K562 (cell line): Measurements from ENCODE around the gene STIM1. TPM values are rescaled to one million over a fixed set of nuclear protein-coding genes. Genes with fewer than 3 reads are reported as not detected.

Source experiments
- ATAC-seq: fragments of 200-7000 bp; cut with Tn5 transposase; 3 replicates; pipeline ENCODE4 v1.9.1; 2020; ENCODE audit warnings: moderate library complexity
- BruUV-seq: library from RNA; stranded (reverse); fragments of 400-500 nt; replicated peaks from 2 replicates; lab custom pipeline; 2021; lab: Mats Ljungman, UMichigan
- CTCF ChIA-PET: fragments of 300-600 bp; formaldehyde crosslinking; extraction: SDS; loops from one replicate; lab custom pipeline; 2021; ENCODE audit warnings: low intra/inter-chr PET ratio; lab: Yijun Ruan, JAX
- POLR2A ChIA-PET: fragments of 300-600, 350-650 bp; sonication (Branson Sonifier 250); formaldehyde crosslinking; extraction: SDS; loops from one replicate; lab custom pipeline; 2021; ENCODE audit warnings: antibody characterized with exemption, inconsistent platforms; lab: Yijun Ruan, JAX
- DNase-seq, 4 experiments: peaks; one replicate each; pipeline versions ENCODE4 v3.0.0 to v3.0.0-alpha.2; 2011 to 2018; ENCODE audit warnings: low spot score in 3 of 4, mixed read lengths in 3 of 4; ENCODE audit errors: extremely low read depth in 1 of 4
- FAIRE-seq: peaks from 2 replicates; lab custom pipeline; 2011; peaks lifted over from hg19 to GRCh38; lab: Jason Lieb, UNC
- H2AFZ ChIP-seq: 2 replicates; pipeline ENCODE4 v1.6.0; 2011; ENCODE audit warnings: low read depth, low read length, control low read depth, inconsistent platforms
- H3K27ac ChIP-seq: fragments of 200-600 bp; 3 replicates; pipeline ENCODE4 v1.8.0; 2011; ENCODE audit warnings: low read depth, mild to moderate bottlenecking, control low read depth, inconsistent platforms, low read length, moderate library complexity, mixed read lengths; ENCODE audit errors: extremely low read depth
- H3K27me3 ChIP-seq, 2 experiments: fragments of 300-600 bp in 1 of 2; 2 replicates in 1 of 2; 3 replicates in 1 of 2; pipeline versions ENCODE4 v1.6.0 to v1.8.0; 2011; ENCODE audit warnings: inconsistent platforms in 2 of 2, low read length in 2 of 2, mild to moderate bottlenecking in 1 of 2, mixed read lengths in 1 of 2, moderate library complexity in 1 of 2; ENCODE audit not compliant: control insufficient read depth in 2 of 2, insufficient read depth in 2 of 2
- H3K36me3 ChIP-seq: fragments of 300-600 bp; 3 replicates; pipeline ENCODE4 v1.8.0; 2011; ENCODE audit warnings: mild to moderate bottlenecking, low read length, inconsistent platforms; ENCODE audit not compliant: control insufficient read depth, insufficient read depth
- H3K4me1 ChIP-seq, 2 experiments: fragments of 200-600 bp in 1 of 2; replicated peaks in 1 of 2; 2 replicates in 1 of 2; 3 replicates in 1 of 2; pipeline versions ENCODE4 v1.5.1 to v1.8.0; 2011; ENCODE audit warnings: inconsistent platforms in 2 of 2, low read length in 2 of 2, mild to moderate bottlenecking in 1 of 2, mixed read lengths in 1 of 2, moderate library complexity in 1 of 2; ENCODE audit not compliant: control insufficient read depth in 2 of 2, insufficient read depth in 2 of 2
- H3K4me2 ChIP-seq: 2 replicates; pipeline ENCODE4 v1.6.1; 2011; ENCODE audit warnings: low read length, control low read depth, inconsistent platforms, mixed read lengths; ENCODE audit not compliant: insufficient read depth
- H3K4me3 ChIP-seq: fragments of 200-600 bp; sonication (generic), shearing (Covaris generic); 2 replicates; pipeline ENCODE4 v1.5.1; 2016; ENCODE audit warnings: control low read depth, inconsistent platforms
- H3K79me2 ChIP-seq: fragments of 200-600 bp; 3 replicates; pipeline ENCODE4 v1.8.0; 2011; ENCODE audit warnings: low read length, inconsistent platforms; ENCODE audit not compliant: control insufficient read depth, insufficient read depth
- H3K9ac ChIP-seq, 2 experiments: 2 replicates each; pipeline versions ENCODE4 v1.6.0 to v1.6.1; 2011; ENCODE audit warnings: low read depth in 2 of 2, low read length in 2 of 2, control low read depth in 1 of 2, inconsistent platforms in 1 of 2, mild to moderate bottlenecking in 1 of 2, mixed read lengths in 1 of 2; ENCODE audit not compliant: insufficient read depth in 1 of 2
- H3K9me1 ChIP-seq: one replicate; pipeline ENCODE4 v1.6.0; 2011; ENCODE audit warnings: inconsistent platforms, mild to moderate bottlenecking, low read length, moderate library complexity; ENCODE audit not compliant: control insufficient read depth, insufficient read depth
- H3K9me3 ChIP-seq: replicated peaks from 2 replicates; pipeline ENCODE4 v1.5.1; 2011; ENCODE audit warnings: low read depth, low read length, inconsistent platforms; ENCODE audit not compliant: control insufficient read depth, insufficient read depth
- H4K20me1 ChIP-seq: replicated peaks from 2 replicates; pipeline ENCODE4 v1.6.1; 2011; ENCODE audit warnings: low read length, inconsistent platforms, mixed read lengths; ENCODE audit not compliant: control insufficient read depth, insufficient read depth
- C11orf30 ChIP-seq: fragments of 450-650 bp; IDR thresholded peaks from 2 replicates; pipeline ENCODE4 v1.6.1; 2016; ENCODE audit warnings: low read depth, mild to moderate bottlenecking
- HMBOX1 ChIP-seq: sonication (generic); IDR thresholded peaks from 2 replicates; pipeline ENCODE4 v1.6.1; 2016
- MAFF ChIP-seq: IDR thresholded peaks from 2 replicates; pipeline ENCODE4 v1.6.1; 2012; ENCODE audit warnings: low read length, improper control_type of control experiment
- MAFG ChIP-seq: fragments of 450-650 bp; conservative IDR thresholded peaks from 2 replicates; pipeline ENCODE4 v1.6.1; 2016; ENCODE audit warnings: missing genetic modification characterization, missing compliant biosample characterization
- MAFK ChIP-seq: IDR thresholded peaks from 2 replicates; pipeline ENCODE4 v1.6.1; 2011; ENCODE audit warnings: low read length, improper control_type of control experiment
- RBM22 ChIP-seq: fragments of 200-400 bp; formaldehyde crosslinking; IDR thresholded peaks from 2 replicates; pipeline ENCODE4 v1.6.1; 2018; ENCODE audit warnings: low read length, low read depth; ENCODE audit not compliant: poor library complexity, severe bottlenecking
- SRF ChIP-seq, 2 experiments: fragments of 250-450, 450-650 bp in 1 of 2; sonication (Bioruptor Pico) in 1 of 2; sonication (generic) in 1 of 2; formaldehyde crosslinking; IDR thresholded peaks; 2 replicates each; pipeline versions ENCODE4 v1.5.0 to v1.5.1; 2020 to 2022; ENCODE audit warnings: mild to moderate bottlenecking in 1 of 2, missing genetic modification reagents in 1 of 2
- ZKSCAN8 ChIP-seq: fragments of 200-800 bp; sonication (Bioruptor generic); IDR thresholded peaks from 2 replicates; pipeline ENCODE4 v1.6.1; 2016; ENCODE audit warnings: missing genetic modification characterization, missing compliant biosample characterization
- ZNF263 ChIP-seq: sonication (generic); formaldehyde crosslinking; IDR thresholded peaks from 2 replicates; pipeline ENCODE4 v1.8.0; 2022; ENCODE audit warnings: mild to moderate bottlenecking, missing genetic modification reagents, borderline replicate concordance
- ZNF316 ChIP-seq: fragments of 450-650 bp; IDR thresholded peaks from 2 replicates; pipeline ENCODE4 v1.6.1; 2016
- ZSCAN32 ChIP-seq: fragments of 450-650 bp; formaldehyde crosslinking; IDR thresholded peaks from 2 replicates; pipeline ENCODE4 v1.4.0; 2020; ENCODE audit warnings: mild to moderate bottlenecking, moderate library complexity
- WGBS: fragments of 100-300 bp; shearing (Covaris generic); methylation state at CpG from one replicate; pipeline ENCODE4 v1.1.6; 2016; ENCODE audit warnings: low coverage, mixed read lengths; ENCODE audit not compliant: insufficient coverage; ENCODE audit errors: missing lambda C conversion rate; 5-methylcytosine and 5-hydroxymethylcytosine counted together
- in situ Hi-C: fragments of 300-500 bp; cut with MboI; formaldehyde crosslinking; loops from 4 replicates; pipeline ENCODE4 v1.15.0; 2018; ENCODE audit warnings: inconsistent platforms, mixed read lengths
- intact Hi-C: fragments of 100-400 bp; cut with micrococcal nuclease; formaldehyde crosslinking; loops from 2 replicates; pipeline ENCODE4 v1.14.2; 2022
- polyA plus RNA-seq, 8 experiments: library from polyadenylated mRNA; depleted of rRNA in 4 of 8; stranded (reverse) in 5 of 8; unstranded in 3 of 8; fragments of >200 nt; fragmentation: Nextera tagmentation in 2 of 8; fragmentation: Illumina TruSeq in 1 of 8; extraction: Ambion mirVana in 2 of 8; extraction: Trizol in 1 of 8; gene quantifications; 2 replicates each; pipeline versions ENCODE4 v1.2.1 to v1.2.3, GENCODE V29; 2011 to 2014; ENCODE audit warnings: inconsistent platforms in 1 of 8, missing spikeins in 1 of 8
- total RNA-seq, 7 experiments: library from RNA; depleted of rRNA in 6 of 7; stranded (reverse); fragments of >200 nt in 6 of 7; fragmentation: Illumina TruSeq in 2 of 7; extraction: Trizol in 2 of 7; gene quantifications; 2 replicates each; pipeline versions ENCODE4 v1.2.1 to v1.2.3, GENCODE V29; 2011 to 2021; ENCODE audit warnings: low replicate concordance in 1 of 7

Gene STIM1
- total and polyA plus RNA-seq, 9 of the 15 experiments (the other 6 are each of a cell fraction or from before 2014, with no cell fraction given) = 7.7 to 50.5 (median 22.5) TPM

GRCh38 chr11:3956038-3956437 lies 100.6 kb downstream of the STIM1 start:
- Histone ChIP-seq H3K27ac (no peak overlapping the region), H3K4me2 (no peak overlapping the region), H3K36me3 (no peaks in the 10 kb centered on the region), H3K79me2 (peaks cover 46% of the 10 kb centered on the region), H2AFZ (no peak overlapping the region), H3K9me1 (peaks cover 2% of the 10 kb centered on the region), H4K20me1 (peaks cover 4% of the 10 kb centered on the region; the same call in 1 of the 2 replicates), H3K9ac (no peak overlapping the region), H3K9me3 (no peaks in the 10 kb centered on the region), H3K4me1 (peaks cover 13 to 49% of the 10 kb centered on the region in 2 experiments), H3K27me3 (no peaks in the 10 kb centered on the region), H3K4me3 (no peak overlapping the region)
- FAIRE-seq (no peak), ATAC-seq (no peak), DNase-seq (no peak)
- TF ChIP-seq ZNF316 (peak; percentile 87), C11orf30 (peak; percentile 79), MAFK (peak; percentile 26; the same call in 1 of the 2 replicates), MAFF (0 out of 2 replicates have a peak, but pooled peaks have one; percentile 22), HMBOX1 (peak; percentile 73), MAFG (peak; percentile 55), SRF (CRISPR knock-in tag; IDR thresholded peaks at IDR 0.05) (no peak), ZSCAN32 (CRISPR knock-in tag) (no peak), RBM22 (no peak), ZNF263 (CRISPR knock-in tag) (no peak), ZKSCAN8 (no peak)
- BruUV-seq = no TSS peak
- in situ Hi-C loops (no loop called here), intact Hi-C loops (no loop called here)
- 38% methylated on average over 2 of the region's 2 CpGs for WGBS
- CTCF ChIA-PET = no interaction called here
- POLR2A ChIA-PET = interaction anchor here (0.6 to 1.5 kb wide), 4 partner anchors 10 to 93 kb away, joined by 3 to 4 read pairs (median 4); no protein-coding TSS in a partner anchor
